HG02970 (cell line): ENCODE measurements around the gene SLC25A10.
"Not testable (repeated sequence)": the region's sequence is repeated elsewhere in the genome, so short reads cannot be mapped to it uniquely, and the experiment has no call there.

Experiments
- ATAC-seq: cut with Tn5 transposase; IDR thresholded peaks from one replicate; pipeline ENCODE4 v1.9.1; 2021; ENCODE audit warnings: mild to moderate bottlenecking, moderate library complexity, moderate number of reproducible peaks; ENCODE audit not compliant: unreplicated experiment, low FRiP score

Gene SLC25A10, protein sequence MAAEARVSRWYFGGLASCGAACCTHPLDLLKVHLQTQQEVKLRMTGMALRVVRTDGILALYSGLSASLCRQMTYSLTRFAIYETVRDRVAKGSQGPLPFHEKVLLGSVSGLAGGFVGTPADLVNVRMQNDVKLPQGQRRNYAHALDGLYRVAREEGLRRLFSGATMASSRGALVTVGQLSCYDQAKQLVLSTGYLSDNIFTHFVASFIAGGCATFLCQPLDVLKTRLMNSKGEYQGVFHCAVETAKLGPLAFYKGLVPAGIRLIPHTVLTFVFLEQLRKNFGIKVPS

DNA sequence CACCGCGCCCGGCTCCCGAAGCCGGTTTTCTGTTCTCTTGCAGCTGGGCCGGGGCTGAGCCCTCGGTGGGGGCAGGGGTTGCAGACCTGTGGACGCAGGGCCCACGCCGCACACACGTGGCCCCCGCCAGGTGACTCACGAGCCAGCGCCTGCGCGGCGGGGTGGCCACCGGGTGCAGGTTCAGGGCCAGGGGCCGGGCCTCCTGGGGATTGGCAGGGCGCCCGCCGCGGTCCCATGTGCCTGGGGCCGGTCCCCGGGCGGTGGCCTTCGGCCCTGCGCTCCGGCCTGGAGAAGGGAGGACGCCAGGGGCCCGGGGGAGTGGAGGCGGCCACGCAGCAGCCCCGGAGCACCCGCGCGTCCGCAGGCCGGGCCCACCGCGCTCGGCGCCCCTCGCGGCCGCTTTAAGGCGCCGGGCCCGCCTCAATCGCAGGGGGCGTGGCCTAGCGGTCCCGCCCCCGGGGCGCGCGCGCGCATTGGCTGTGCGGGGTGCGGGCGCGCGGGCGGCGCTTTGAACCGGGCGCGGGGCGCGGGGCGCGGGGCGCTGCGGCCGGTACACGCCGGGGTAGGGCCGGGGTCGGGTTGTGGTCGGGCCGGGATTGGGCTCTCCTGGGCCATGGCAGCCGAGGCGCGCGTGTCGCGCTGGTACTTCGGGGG is at the start of gene SLC25A10:
Gene SLC25A10, plus strand, starts transcription at position 471 of the 654 bp plus-strand sequence. Its CDS starts 143 bp downstream, at position 614.
- peak; percentile 74 for ATAC-seq

DNA sequence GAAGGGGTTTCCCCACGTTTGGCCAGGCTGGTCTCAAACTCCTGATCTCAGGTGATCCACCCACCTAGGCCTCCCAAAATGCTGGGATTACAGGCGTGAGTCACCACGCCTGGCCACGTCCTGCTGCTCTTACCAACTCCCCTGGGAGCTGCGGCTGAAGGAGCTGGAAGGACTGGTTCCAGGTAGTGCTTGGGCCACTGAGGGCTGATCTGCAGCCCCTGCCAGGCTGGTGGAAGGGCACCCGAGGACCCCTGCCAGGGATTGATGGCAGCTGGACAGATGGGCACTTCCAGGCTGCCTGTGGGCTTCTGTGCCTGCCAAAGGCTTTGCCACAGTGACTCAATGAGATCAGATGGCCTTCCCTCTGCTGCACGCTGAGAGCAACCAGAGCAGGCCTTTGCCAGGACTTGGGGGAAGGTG is 48.0 kb upstream of the SLC25A10 start:
- no peak for ATAC-seq

DNA sequence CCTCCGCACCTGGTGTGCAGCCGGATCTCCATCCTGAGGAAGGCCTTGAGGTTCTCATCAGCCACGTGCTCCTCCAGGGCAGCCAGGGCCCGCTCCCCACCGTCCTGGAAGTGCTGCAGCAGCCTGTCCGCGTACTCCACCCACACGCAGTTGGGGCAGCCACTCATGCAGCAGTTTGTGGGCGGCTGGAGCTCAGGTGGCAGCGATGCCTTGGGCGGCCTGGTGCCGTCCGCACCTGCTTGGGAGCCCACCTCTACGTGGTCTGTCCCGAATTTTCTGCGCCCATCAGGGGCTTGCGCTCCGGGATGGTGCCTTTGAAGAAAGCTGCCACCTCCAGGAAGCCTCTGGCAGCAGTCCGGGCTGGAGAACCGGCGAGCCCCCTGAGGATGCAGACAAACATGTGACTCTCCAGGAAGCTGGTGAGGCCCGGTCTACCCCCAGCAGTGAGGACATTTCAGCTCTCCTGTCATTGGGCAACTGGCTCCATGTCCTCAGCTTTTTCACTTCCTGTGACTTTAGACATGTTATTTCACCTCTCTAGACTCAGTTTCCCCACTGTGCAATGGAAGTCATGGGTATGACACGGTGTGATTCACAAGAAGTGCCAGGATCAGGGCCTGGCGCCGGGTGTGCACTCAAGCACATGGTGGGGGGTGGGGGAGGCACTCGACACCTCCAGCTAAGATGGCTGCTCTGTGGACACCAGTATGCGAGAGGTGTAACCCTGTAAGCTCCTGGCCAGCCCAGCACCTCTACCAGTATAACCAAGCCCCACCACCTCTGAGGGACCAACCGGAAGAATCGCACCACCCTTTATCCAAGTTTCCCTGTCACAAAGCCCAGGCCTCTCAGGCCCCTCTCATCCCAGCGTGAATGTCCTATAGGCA is 46.6 kb upstream of the SLC25A10 start:
- no peak for ATAC-seq

DNA sequence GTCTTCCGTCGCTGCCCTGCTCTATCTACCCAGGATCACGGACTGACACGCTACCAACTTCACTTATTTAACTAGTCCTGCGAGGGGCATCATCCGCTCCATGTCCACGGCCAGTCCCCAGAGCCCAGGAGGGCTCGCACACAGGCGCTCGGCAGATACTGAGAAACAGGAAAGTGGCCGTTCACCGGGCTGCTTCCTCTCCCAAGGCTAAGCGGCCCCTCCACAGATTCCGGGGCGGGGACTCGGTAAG is 46.1 kb upstream of the SLC25A10 start:
- no peak for ATAC-seq

DNA sequence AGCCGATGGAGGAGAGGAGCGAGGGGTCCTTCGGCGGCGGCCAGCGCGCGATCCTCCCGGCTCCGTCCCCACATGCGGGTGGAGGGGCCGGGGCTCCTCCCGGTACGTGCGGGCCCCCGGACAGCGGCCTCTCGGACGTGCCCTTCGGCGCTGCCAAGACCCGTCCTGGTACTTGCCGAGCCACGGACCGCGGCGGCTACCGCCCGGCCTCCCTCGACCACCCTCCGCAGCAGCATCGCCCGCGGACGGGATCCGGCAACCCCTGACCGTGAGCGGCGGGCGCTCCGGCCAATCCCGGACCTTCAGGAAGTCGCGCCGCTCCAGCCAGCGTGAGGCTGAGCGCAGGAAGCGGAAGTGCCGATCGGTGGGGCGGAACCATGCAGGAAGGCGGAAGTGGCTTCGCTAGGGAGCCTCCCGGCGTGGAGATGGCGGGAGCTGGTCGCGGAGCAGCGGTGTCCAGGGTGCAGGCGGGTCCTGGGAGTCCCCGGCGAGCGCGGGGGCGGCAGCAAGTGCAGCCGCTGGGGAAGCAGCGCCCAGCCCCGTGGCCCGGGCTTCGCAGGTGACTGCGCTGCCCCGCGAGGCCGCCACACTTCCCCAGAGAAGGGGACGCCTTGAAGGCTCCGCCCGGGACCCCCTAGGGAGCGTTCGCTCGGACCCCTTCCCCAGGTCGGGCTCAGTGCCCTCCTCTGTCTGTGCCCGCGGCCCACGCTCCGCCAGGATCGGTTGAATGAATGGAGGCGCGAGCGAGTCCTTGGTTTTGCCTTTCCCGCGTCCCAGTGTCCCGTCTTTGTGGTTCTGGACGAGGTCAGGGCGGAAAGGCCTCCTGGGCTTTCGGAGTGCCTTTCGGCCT is 45.5 kb upstream of the SLC25A10 start, which contains the start of the genes CCDC137 and OXLD1:
Gene CCDC137, plus strand, starts transcription at position 396 of the 850 bp plus-strand sequence. Its CDS starts 30 bp downstream, at position 426.
Gene OXLD1, minus strand, starts transcription at position 264 of the 850 bp plus-strand sequence. Its CDS starts 28 bp downstream, at position 236.
- peak; percentile 86 for ATAC-seq

DNA sequence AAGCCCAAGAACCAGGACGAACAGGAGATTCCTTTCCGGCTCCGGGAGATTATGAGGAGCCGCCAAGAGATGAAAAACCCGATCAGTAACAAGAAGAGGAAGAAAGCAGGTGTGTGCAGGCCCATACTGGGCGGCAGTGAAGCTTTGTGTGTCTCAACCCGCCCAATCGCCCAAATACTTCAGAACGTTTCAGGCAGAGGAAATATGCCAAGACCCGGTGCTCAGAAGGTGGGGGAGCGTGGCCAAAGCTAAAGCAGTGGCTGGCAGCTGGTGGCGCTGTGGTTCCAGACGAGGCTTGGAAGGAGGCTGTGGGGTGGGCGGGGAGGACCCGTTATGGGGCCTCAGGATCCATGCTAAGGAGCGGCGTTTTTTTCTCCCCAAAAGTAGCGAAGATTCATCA is 44.3 kb upstream of the SLC25A10 start:
- ATAC-seq, result no peak

DNA sequence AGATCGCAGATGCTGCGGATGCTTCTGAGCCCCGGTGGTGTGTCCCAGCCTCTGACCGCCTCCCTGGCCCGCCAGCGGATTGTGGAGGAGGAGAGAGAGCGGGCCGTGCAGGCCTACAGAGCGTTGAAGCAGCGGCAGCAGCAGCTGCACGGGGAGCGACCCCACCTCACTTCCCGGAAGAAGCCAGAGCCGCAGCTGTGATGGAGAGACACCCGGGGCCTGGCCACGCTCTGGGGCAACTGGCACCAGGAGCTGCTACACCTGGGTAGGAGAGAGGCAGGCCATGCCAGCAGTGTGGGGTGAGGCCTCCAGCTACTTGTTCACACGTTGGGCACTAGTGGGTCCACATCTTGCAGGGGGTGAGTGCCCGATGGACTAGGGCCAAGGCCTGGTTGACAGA is 39.6 kb upstream of the SLC25A10 start:
- ATAC-seq, result no peak

DNA sequence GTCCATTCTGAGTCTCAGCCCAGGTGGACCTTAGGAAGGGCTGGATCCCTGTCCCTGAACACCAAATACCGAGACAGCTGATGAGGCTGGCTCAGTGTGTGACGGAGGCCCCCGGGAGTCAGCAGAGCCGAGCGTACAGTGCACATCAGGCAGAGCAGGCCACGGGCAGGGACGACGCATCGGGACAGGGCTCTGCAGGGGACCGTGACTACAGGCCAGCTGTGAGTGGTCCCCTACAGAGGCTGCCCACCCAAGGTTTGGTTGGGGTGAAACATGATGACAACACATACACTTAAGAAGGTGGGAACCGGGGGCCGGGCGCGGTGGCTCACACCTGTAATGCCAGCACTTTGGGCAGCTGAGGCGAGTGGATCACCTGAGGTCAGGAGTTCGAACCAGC is 39.1 kb upstream of the SLC25A10 start:
- ATAC-seq, result no peak

DNA sequence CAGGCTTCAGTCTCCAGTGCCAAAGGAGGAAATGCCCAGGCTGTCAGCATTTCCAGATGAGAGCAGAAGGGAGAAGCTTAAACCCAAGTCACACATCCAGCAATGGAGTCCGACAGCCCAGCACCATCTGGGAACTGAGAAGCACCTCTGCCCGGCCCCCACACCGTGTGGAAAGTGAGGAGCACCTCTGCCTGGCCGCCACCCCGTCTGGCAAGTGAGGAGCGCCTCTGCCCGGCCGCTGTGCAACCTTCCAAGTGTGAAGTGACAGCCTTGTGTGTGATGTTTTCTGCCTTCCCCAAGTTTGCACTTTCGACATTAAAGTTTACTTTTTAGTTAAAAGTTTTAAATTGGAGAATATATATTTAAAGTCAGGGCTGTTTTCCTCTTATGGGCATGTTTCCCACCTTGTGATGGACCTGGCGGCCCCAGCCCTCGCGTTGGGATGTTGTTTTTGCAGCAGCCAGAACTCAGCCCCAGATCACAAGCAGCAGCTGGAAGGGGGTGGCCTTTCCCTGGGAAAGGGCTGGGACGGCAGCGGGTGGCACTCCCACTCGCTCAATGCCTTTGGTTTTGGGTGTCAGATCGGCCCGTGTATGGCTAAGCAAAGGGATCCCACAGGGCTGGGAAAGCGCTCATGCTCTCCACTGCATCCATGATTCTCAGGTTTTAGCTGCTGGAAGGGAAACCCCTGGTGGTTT is 38.4 kb upstream of the SLC25A10 start:
- no peak for ATAC-seq

DNA sequence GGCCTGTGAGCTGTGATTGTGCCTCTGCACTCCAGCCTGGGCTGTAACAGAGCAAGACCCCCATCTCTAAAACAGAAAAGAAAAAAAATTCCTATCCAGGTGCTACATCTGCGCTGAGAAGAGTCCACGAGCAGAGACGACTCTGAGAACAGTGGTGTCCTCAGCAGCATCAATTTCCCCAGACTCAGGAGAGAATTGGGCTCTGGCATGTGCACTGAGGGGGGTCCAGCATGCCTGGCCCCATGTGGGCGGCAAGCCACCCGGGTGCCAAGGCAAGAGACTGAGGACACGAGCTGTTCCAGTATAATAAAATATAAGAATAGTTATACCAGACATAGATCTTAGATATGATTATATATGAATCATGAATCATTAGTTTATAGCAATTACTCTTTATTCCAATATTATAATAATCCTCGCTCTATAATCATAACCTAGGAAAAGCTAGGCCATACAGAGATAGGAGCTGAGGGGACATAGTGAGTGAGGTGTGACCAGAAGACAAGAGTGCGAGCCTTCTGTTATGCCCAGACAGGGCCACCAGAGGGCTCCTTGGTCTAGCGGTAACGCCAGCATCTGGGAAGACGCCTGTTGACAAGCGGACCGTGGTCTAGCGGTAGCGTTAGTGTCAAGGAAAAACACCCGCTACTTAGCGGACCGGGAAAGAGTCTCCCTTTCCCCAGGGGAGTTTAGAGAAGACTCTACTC is 36.4 kb upstream of the SLC25A10 start:
- ATAC-seq, result not testable (repeated sequence)

DNA sequence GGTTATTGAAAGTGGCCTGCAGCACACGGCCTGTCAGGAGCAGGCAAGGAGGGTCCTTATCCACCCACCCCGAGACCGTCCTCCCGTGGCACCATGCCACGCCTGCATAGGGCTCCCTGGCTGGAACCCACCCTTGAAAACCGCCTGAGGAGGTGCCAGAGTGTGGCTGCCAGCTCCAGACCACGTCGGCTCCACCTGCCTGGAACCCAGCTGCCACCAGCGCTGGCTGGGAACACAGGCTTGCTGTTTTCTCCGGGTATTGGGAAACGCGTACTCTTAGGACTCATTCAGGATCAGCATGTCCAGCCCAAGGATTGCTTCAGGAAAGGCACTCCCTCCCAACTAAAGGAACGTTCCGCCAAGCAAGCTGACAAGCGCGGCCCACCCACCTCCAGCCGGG is 35.2 kb upstream of the SLC25A10 start:
- ATAC-seq, result no peak

DNA sequence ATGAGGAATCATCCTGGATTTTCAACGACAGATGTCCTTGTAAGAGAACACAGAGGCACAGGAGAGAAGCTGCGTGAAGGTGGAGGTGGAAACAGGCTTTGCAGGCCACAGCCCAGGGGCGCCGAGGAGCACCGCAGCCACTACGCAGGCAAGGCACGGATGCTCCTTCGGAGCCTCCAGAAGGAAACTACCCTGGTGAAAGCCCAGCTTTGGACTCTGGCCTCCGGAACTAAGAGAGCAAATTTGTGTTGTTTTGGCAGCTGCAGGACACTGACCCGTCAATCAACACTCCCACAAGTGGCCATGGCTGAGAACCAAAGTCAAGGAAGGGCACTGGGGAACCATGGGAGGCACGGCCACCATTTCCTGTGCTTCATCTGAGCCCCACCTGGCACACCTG is 31.9 kb upstream of the SLC25A10 start:
- no peak for ATAC-seq

DNA sequence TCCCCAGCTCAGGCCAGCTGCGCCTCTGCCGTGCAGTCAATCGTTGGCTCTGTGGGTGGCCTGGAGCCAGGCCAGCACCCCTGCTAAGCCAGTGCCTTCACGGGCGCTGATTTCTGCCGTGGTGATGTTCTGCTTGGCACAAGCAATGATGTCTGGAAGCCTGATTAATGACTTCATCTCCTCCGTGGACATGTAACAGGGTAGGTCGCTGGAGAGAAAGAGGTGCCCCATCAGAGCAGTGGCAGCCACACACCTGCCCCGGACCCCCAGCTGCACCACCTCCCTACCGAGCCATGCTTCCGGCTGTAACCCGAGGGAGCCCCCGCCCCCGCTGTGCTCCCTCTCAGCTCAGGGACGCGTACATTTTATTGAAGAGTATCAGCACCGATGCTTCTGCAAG is 30.4 kb upstream of the SLC25A10 start:
- no peak for ATAC-seq

DNA sequence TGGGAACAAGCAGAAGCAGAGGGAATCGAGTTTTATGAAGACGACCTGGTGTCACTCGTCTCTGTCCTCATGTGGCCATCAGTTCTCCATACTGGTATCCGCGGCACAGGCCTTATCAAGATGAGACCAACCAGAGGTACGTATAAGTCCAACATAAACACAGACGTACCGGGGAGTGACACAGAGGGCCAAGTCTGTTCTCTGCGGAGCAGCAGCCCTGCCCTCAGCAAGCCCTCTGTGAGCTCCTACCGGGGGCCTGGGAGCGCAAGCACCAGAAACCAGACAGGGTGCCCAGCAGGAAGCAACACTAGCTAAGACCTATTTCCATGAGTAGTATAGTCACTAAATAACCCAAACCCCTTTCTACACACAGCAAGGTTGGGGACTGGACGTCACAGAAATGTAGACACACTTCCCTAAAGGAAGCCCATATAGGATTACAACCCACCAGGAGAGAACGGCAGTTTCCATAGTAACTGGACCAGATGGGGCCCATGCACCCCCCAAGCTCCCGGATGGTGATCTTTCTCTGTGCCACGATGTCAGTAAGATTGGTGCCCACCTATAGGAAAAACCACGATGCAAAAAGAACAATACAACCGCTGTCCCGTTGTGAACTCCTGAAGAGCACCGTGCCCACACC is 29.4 kb upstream of the SLC25A10 start:
- no peak for ATAC-seq

DNA sequence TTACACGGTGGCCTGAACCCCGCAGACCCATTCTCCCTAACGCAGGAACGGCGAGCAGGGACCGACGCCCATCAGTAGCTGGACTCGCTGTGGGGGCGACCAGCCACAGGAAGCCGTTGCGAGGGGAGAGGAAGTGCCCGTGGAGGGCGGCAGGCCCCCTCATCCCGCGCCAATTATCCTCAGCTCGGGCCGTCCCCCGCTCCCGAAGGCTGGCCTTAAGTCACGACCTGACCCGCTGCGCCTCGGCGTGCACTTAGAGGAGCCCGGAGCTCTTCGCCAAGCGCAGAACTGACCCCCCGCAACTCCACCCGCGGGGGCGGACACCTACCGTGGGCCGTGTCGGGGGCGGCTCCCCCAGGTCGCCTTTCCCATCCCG is 28.9 kb upstream of the SLC25A10 start:
- peak; percentile 9 for ATAC-seq

DNA sequence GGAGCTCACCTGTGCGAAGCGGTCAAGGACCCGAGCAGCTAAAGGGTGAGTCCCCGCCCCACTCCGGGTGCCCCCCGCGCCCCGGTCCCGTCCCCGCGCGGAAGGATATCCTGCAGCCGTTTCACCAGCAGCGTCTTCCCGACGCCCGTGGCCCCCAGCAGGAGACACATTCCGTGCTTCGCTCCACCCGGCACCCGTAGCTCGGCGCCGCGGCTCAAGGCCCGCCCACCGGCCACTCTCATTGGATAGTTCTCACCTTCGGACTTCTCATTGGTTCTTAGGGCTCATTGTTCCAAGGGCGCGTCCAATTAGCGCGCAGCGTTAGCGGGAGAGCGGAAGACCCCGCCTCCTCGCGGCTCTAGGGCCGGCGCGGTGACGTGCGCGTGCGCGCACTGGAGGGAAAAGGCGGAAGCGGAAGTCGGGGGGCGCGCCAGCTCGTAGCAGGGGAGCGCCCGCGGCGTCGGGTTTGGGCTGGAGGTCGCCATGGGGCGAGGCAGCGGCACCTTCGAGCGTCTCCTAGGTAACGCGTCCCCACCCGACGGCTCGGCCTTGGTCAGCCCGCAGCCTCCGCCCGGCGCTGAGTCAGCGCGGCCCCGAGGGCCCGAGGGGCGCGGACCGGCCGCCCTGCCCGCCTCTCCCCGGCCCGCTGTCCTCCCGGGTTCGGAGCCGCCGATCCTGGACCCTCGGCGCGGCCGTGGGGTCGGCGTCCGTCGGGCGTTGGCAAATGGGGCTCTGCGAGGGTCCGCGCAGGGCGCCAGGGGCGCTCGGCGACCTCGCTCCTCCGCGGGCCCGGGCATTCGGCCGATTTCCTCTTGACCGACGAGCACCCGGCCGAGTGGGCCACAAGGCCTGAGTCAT is 28.3 kb upstream of the SLC25A10 start, which contains the start of the genes ARL16 and HGS:
Gene ARL16, minus strand, starts transcription at position 214 of the 858 bp plus-strand sequence. Its CDS starts 44 bp downstream, at position 170.
Gene HGS, plus strand, starts transcription at position 428 of the 858 bp plus-strand sequence. Its CDS starts 56 bp downstream, at position 484.
- peak; percentile 95 for ATAC-seq

DNA sequence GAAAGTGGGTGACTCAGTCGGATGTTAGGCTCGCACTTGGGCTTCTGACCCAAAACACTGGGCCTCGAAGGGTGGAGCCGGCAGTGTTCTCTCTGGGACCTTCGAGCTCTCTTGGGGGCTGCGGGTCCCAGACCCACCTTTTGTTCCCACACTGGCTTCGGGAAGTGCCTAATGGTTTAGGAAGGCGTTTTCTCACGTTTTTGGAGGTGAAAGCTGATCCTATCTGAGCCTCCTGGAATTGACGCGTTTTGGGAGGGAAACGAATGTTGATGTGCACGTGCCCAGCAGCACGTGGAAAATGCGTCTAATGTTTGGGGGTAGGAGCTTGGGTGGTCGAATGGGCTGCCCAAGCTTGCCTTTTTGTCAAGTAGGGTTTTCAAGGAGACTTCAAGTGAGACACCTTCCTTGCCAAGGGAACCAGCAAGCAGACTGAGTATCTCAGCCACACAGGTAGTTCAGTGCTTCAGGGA is 27.6 kb upstream of the SLC25A10 start:
- no peak for ATAC-seq
